GM10847 (cell line): ENCODE data around the gene TSPAN5.

Source experiments
- POLR2A ChIP-seq: IDR thresholded peaks from 2 replicates; pipeline ENCODE4 v1.6.1; 2011; ENCODE audit not compliant: insufficient read length; ENCODE audit errors: extremely low read depth

TSPAN5 gene

GRCh38 chr4:98659106-98659592, 738 bp upstream of the TSPAN5 start:
- no peak for TF ChIP-seq POLR2A

- no peak for TF ChIP-seq POLR2A
Measured at GRCh38 chr4:98657531-98658286, 702 bp downstream of the TSPAN5 start.

DNA sequence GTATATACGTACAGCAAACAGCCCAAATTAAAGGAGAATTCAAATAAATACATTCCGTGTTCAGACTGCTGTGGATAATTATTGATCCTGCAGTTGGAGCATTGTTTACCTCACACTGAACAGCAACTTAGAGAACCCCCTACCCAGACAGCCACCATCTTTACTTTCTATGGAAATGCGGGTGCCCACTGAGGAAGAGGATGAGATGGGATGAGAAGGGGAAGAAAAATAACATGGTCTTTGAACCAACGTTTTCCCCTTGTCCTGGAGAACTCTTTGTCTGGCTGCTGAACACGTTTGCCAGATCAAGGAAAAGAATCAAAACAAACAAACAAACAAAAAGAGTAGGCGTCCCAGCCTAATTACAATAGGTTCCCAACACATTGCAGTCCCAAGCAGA, 1.5 kb downstream of the TSPAN5 start:
- no peak for TF ChIP-seq POLR2A

GRCh38 chr4:98656443-98656842, 2.0 kb downstream of the TSPAN5 start:
- no peak for TF ChIP-seq POLR2A

GRCh38 chr4:98653890-98654867, 4.2 kb downstream of the TSPAN5 start:
- no peak for TF ChIP-seq POLR2A

- TF ChIP-seq POLR2A, result no peak
Measured at GRCh38 chr4:98652996-98653395, 5.4 kb downstream of the TSPAN5 start.

GRCh38 chr4:98648602-98649001, 9.8 kb downstream of the TSPAN5 start:
- no peak for TF ChIP-seq POLR2A

- TF ChIP-seq POLR2A, result no peak
Measured at GRCh38 chr4:98646422-98646821, 12.0 kb downstream of the TSPAN5 start.

DNA sequence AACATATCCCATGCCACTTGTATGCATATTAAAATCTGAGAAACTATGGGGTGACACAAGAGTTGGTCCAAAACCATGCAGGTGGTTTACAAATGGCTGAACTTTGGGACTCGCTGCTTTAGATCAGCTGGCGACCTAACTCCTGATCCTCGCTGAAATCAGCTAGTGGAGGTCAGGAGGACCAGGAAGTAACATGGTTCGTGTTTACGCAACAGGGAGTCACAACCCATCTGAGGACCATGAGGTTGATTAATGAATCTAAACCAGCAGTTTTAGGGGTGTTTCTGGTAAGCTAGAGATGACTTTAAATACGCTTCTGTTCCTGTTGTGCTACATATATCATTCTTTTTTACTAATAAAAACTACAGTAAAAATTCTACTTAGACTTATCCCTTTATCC, 12.9 kb downstream of the TSPAN5 start:
- TF ChIP-seq POLR2A, result no peak

GRCh38 chr4:98643755-98644154, 14.7 kb downstream of the TSPAN5 start:
- no peak for TF ChIP-seq POLR2A

- TF ChIP-seq POLR2A, result no peak
Measured at GRCh38 chr4:98642991-98643426, 15.4 kb downstream of the TSPAN5 start.

DNA sequence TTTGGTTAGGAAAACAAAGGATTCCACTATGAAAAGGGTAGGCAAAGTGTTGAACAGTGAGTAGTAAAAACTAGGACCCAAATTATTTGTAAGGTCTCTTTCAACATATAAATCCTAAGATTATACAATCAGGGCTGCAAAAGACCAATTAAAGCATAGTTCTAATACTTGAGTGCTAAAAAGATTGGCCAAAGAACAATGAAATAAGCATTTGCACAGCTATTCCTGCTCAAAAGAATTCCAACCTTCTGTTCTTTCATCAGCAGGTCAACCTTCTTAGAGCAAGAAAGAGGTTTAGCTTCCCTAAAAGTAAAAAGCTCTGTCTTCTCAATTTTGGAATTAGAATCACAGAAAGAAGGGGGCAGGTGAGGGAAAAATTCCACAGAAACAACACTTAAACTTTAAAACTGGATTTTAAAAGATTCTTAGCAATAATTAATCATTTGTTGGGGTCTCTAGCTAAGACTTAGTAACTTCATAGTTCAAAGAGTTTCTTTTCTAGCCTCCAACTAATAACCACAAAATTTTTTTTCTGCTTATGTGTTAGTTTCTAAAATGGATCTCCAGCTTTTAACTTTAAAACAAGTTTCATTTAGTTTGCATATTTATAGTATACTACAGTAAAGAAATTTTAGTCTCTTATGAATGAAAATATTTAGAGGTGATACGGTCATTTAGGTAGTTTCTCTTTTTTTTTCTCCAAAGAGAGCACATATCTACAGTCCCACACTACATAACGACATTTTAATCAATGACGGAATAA, 16.3 kb downstream of the TSPAN5 start:
- TF ChIP-seq POLR2A, result no peak

GRCh38 chr4:98641376-98641775, 17.0 kb downstream of the TSPAN5 start:
- no peak for TF ChIP-seq POLR2A

DNA sequence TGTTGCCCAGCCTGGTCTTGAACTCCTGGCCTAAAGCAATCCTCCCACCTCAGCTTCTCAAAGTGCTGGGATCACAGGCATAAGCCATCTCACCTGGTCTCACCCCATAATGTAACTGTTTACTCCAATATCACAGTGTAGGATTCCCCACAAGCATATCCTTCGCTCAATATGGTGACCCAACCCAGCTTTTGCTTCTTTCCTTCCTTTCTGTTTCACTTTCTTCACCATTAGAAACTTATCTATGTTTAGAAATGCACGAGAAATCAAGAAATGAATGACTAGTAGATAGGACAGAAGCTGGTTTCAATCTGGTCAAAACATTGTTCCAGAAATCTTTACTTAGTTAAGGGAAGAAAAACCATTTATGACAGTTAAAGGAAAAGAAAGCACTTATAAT, 18.9 kb downstream of the TSPAN5 start:
- no peak for TF ChIP-seq POLR2A

DNA sequence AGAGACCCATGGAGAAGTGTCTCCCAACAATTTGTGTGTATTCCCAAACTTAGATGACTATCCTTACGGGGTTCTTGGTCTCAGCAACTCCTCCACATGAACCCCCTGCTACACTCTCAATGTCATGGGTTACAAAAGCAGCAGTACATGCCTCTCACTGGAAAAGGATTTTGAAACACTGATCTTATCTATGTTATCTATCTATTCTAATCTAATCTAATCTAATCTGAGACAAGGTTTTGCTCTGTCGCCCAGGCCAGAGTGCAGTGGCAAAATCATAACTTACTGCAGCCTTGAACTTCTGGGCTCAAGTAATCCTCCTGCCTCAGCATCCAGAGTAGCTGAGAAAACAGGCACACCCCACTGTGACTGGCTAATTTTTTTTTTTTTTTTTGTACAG, 19.3 kb downstream of the TSPAN5 start:
- no peak for TF ChIP-seq POLR2A
